HG03565 (cell line): ENCODE results near the gene ALMS1.
"Not testable (repeated sequence)": the region's sequence is repeated elsewhere in the genome, so short reads cannot be mapped to it uniquely, and the experiment has no call there.

Experiments
- ATAC-seq: cut with Tn5 transposase; IDR thresholded peaks from one replicate; pipeline ENCODE4 v1.9.1; 2021; ENCODE audit warnings: mild to moderate bottlenecking, moderate library complexity; ENCODE audit not compliant: unreplicated experiment

The ALMS1 gene, protein sequence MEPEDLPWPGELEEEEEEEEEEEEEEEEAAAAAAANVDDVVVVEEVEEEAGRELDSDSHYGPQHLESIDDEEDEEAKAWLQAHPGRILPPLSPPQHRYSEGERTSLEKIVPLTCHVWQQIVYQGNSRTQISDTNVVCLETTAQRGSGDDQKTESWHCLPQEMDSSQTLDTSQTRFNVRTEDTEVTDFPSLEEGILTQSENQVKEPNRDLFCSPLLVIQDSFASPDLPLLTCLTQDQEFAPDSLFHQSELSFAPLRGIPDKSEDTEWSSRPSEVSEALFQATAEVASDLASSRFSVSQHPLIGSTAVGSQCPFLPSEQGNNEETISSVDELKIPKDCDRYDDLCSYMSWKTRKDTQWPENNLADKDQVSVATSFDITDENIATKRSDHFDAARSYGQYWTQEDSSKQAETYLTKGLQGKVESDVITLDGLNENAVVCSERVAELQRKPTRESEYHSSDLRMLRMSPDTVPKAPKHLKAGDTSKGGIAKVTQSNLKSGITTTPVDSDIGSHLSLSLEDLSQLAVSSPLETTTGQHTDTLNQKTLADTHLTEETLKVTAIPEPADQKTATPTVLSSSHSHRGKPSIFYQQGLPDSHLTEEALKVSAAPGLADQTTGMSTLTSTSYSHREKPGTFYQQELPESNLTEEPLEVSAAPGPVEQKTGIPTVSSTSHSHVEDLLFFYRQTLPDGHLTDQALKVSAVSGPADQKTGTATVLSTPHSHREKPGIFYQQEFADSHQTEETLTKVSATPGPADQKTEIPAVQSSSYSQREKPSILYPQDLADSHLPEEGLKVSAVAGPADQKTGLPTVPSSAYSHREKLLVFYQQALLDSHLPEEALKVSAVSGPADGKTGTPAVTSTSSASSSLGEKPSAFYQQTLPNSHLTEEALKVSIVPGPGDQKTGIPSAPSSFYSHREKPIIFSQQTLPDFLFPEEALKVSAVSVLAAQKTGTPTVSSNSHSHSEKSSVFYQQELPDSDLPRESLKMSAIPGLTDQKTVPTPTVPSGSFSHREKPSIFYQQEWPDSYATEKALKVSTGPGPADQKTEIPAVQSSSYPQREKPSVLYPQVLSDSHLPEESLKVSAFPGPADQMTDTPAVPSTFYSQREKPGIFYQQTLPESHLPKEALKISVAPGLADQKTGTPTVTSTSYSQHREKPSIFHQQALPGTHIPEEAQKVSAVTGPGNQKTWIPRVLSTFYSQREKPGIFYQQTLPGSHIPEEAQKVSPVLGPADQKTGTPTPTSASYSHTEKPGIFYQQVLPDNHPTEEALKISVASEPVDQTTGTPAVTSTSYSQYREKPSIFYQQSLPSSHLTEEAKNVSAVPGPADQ (N-terminal part only)

DNA sequence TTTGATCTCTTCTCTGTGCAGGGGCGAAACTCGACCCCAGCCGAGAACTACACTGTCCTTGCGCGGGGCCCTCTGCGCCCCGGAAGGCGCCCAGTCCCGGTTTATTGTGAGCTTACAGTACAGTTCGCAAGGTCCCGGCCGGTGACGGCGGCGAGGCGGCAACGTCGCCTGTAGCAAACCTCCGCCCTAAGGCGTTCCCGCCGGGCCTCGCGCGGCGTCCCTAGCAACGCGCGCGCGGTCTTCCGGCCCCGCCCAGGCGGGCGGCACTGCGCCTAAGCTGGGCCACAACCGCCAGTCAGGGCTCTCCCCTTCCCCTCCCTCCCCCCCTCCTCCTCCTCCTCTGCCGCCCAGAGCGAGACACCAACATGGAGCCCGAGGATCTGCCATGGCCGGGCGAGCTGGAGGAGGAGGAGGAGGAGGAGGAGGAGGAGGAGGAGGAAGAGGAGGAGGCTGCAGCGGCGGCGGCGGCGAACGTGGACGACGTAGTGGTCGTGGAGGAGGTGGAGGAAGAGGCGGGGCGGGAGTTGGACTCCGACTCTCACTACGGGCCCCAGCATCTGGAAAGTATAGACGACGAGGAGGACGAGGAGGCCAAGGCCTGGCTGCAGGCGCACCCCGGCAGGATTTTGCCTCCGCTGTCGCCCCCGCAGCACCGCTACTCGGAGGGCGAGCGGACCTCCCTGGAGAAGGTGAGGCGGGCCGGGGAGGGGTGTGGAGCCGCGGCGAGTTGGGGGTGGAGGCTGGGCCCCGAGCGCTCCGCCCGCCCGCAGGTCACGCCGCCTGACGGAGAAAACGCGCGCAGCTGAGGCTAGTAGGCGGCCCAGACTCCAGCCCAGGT is at the start of gene ALMS1:
ALMS1 (plus strand) TSS at position 333 of the 838 bp plus-strand sequence; CDS start at position 366, 33 bp downstream.
- ATAC-seq = peak; percentile 77

DNA sequence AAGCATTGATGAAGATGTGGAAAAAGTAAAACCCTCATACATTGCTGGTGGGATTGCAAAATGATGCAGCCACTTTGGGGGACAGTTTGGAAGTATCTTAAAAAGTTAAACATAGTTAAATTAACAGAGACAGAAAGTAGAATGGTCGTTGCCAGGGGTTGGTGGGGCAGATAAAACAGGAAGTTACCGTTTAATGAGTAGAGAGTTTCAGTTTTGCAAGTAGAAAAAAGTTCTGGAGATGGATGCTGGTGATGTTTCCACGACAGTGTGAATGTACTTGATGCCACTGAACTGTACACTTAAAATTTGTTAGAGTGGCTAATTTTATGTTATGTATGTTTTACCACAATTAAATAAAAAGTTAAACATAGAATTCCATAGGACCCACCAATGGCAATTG is 47.8 kb upstream of the ALMS1 start:
- ATAC-seq = no peak

GRCh38 chr2:73339201-73339600 is 46.4 kb upstream of the ALMS1 start:
- ATAC-seq = no peak

DNA sequence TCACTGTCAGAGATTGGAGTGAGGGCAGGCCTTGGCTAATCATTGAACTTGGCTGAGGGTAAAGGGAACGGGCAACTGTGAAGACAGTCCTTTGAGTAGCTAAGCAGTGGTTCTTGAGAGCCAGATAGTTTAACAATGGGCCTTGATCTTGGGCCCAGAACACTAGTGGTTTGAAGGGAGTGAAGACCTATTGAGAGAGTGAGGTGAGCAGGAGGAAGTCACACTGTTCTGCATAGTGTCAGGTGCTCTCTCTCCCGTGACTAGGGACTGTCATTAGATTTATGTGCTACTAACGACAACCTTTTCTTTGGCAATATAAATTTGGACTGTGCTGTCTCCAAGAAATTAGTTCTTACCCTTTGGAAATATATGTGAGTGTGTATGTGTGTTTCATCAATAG is 44.6 kb upstream of the ALMS1 start:
- no peak for ATAC-seq

DNA sequence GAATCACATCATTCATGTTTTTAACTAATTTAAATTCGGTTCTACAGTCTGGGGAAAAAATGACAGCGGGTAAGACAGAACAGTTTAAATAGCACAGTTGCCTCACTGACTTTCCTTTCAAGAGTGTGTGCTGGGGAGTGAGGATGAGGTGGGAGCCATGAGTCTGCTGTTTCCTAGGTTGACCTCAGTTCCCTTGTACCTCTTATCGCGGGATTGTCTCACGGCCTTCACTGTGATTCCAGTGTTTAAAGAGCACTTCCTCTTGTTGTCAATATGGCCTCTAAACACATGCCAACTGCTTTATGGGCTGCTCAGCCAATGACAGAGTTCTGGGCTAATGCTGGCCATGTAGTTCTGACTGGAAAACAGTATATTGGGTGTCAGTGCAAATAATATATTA is 41.6 kb upstream of the ALMS1 start:
- no peak for ATAC-seq

GRCh38 chr2:73344747-73345146 is 40.9 kb upstream of the ALMS1 start:
- not testable (repeated sequence) for ATAC-seq

DNA sequence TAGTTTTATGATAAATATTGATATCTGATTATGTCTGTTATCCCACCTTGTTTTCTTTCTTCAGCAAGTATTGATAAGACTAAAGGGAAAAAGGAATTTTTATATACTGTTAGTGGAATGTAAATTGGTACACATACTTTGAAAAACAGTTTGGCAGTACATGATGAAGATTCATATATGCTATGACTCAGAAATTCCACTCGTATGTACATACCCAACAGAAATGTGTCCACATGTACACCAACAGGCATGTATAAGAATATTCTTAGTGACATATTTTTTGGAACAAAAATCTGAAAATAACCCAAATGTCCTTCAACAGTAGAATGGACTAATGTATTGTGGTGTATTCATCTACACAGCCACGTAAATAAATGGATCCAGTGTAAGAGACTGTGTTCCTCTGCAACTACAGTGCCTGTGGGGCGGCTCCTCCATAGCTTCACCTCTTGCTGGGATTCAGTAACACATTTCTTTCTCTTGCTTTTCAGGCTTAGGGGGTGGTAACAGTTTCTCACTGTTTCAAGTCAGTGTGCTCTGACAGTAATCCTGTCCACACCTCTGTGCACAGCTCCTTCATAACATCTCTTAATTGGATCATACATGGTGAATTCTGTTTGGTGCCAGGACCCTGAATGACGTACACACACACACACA is 35.5 kb upstream of the ALMS1 start:
- no peak for ATAC-seq

- no peak for ATAC-seq
Measured at GRCh38 chr2:73356097-73356496, 29.5 kb upstream of the ALMS1 start.

DNA sequence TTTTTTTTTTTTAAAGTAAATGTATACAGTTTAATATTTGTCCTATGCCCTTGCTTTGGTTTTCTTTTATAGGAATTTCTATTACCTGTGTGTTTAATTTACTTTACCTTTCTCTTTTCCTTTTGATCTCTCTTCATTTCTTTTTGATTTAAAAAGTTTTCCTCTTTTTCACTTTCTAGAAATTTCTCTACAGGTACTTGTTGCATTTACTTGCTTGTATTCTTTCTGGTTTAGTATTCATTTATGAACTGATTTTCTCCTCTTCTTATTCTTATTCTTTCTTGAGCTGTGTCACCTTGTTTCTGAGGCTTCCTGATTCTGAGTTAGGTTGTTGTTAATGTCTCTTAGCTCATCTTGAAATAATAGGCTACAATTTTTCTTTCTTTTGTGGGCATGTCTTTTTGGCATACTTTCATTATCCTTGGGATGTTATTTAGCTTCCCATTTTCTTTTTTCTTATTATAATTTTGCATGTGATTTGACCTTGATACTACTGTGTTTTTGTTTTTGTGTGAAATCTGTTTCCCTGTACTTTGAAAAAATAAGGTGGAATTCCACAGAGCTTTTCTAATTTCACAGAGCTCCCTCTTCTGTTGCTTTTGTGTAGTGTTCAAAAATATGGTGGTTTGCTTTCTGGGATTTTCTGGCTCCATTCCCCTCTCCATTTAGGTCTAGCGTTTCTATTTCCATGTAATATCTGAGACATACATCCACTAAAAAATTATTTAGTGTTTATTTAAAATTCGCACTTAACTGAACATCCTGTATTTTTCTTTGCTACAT is 25.5 kb upstream of the ALMS1 start:
- ATAC-seq = no peak

DNA sequence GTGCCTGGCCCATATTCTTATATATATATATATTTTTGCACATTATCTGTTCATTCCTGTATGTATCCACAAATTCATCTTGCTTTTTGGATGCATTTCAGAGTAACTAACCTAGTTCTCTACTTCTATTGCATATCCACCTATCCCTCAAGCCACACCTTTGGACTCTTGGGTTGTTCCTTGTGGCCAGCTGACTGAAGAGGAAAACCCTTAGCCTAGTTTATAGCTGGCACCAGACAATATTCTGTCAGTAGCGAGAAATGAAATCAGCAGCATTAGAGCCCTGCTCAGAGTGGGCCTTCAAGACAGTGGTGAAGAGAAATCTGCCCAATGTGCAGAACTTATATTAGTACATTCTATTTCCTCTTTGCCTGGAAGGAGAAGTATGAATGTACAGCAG is 19.6 kb upstream of the ALMS1 start:
- no peak for ATAC-seq

DNA sequence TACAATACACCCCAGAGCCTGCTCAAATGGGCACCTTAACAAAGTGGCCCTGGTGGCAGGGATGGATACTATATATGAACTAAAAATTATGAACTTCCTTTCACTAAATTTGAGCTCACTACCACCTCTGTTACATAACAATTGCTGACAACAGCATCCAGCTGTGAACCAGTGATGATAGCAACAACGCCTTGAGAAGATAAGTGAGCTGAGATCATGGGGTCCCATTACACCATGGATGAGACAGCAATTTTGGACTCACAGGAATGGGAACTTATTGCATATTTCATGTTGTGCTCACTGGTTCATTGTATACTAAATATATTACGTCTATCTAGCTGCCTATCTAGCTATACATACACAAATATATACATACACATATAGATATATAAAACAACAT is 16.9 kb upstream of the ALMS1 start:
- no peak for ATAC-seq

DNA sequence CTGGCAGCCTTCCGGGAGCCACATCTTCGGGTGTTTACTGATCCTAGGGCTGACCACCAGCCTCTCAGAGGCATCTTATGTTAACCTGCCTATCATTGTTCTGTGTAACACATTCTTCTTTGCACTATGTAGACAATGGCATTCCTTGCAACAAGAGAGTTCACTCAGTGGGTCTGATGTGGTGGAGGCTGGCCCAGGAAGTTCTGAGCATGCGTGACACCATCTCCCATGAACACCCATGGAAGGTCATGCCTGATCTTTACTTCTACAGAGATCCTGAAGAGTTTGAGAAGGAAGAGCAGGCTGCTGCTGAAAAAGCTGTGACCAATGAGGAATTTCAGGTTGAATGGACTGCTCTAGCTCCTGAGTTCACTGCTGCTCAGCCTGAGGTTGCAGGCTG is 15.3 kb upstream of the ALMS1 start:
- ATAC-seq = no peak

- ATAC-seq = no peak
Measured at GRCh38 chr2:73373344-73373743, 12.3 kb upstream of the ALMS1 start.

GRCh38 chr2:73374269-73374668 is 11.4 kb upstream of the ALMS1 start:
- ATAC-seq = no peak

GRCh38 chr2:73376681-73377080 is 9.0 kb upstream of the ALMS1 start:
- no peak for ATAC-seq

GRCh38 chr2:73383036-73383435 is 2.6 kb upstream of the ALMS1 start:
- no peak for ATAC-seq

GRCh38 chr2:73385123-73385503 is 523 bp upstream of the ALMS1 start:
- ATAC-seq = no peak

- peak; percentile 9 for ATAC-seq
Measured at GRCh38 chr2:73386342-73386868, 769 bp downstream of the ALMS1 start.
